Measurements from ENCODE around the gene TRPM8. TPM values are rescaled to one million over a fixed set of nuclear protein-coding genes. Genes with fewer than 3 reads are reported as not detected.

Gene TRPM8
- total RNA-seq, 3 donors from 2014 or later (not counting 1 experiment from before 2014, with no cell fraction given), result not detected

GRCh38 chr2:233999182-233999581 lies 82.0 kb downstream of the TRPM8 start:
- Mint-ChIP-seq H3K27ac (no peak overlapping the region), H3K4me1 (peaks cover 29 to 35% of the 10 kb centered on the region in 2 donors), H3K4me3 (no peak overlapping the region), H3K36me3 (no peaks in the 10 kb centered on the region), H3K9me3 (no peaks in the 10 kb centered on the region), H3K27me3 (ENCODE audit: low read depth in 2 of 2) (no peaks in the 10 kb centered on the region)
- no peaks in the 10 kb centered on the region for H3K9me3 ChIP-seq (ENCODE audit: control insufficient read depth, insufficient read depth, low read length)
- no peaks in the 10 kb centered on the region for H3K36me3 ChIP-seq (ENCODE audit: control insufficient read depth, insufficient read depth, low read length)
- peaks cover 59% of the 10 kb centered on the region for H3K4me1 ChIP-seq (ENCODE audit: control insufficient read depth, insufficient read depth, low read length)
- DNase-seq (no peak), ATAC-seq (no peak)
- H3K27me3 ChIP-seq (ENCODE audit: control insufficient read depth, insufficient read depth, low read length), result no peaks in the 10 kb centered on the region
- H3K4me3 ChIP-seq (ENCODE audit: low read length), result no peak overlapping the region
- TF ChIP-seq, protein P1, sequence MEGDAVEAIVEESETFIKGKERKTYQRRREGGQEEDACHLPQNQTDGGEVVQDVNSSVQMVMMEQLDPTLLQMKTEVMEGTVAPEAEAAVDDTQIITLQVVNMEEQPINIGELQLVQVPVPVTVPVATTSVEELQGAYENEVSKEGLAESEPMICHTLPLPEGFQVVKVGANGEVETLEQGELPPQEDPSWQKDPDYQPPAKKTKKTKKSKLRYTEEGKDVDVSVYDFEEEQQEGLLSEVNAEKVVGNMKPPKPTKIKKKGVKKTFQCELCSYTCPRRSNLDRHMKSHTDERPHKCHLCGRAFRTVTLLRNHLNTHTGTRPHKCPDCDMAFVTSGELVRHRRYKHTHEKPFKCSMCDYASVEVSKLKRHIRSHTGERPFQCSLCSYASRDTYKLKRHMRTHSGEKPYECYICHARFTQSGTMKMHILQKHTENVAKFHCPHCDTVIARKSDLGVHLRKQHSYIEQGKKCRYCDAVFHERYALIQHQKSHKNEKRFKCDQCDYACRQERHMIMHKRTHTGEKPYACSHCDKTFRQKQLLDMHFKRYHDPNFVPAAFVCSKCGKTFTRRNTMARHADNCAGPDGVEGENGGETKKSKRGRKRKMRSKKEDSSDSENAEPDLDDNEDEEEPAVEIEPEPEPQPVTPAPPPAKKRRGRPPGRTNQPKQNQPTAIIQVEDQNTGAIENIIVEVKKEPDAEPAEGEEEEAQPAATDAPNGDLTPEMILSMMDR (IDR thresholded peaks at IDR 0.05), result no peak
- peak overlapping the region; percentile 27 for H3K27ac ChIP-seq (ENCODE audit: low read length)
- 86% methylated on average over 10 of the region's 10 CpGs for WGBS (ENCODE audit: insufficient coverage)
- intact Hi-C loops (cut with micrococcal nuclease), result loop anchor here (10.0 kb wide), 1 partner anchor 426 kb away; no protein-coding TSS in a partner anchor

DNA sequence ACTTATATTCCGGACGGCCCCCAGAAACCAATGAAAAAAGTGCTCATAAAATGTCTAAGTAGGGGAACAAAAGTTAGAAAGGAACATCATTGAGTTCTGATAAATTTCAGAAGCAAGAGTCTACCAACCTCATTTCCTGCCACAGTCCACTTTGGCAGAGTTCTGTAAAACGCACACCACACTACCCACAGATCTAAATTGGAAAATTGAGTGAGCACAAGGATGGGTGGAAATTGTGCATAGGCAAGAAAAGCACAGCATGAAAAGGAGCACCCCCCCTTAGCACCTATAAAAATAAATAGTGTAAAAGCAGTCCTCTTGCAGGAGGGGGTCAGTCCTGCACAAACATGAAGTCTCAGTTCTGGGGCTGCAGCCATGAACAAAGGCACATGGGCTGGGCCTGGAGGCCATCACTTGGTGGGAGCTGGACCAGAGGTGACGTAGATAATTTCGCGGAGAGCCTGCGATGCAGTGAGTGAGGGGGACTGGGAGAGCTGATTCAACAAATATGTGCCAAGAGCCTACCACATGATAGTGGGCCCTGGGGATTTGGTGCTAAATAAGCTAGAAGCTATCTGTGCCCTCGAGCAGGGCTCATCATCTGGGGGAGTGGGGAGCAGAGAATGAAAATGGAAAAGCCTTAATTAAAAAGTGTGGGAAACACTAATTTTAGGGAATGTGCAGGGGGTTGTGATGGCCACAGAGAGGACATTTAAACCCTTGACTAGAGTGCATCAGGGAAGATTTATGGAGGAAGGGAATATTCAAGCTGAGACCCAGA lies 84.4 kb downstream of the TRPM8 start:
- peak; percentile 36 to 52 (median 36) for ATAC-seq
- H3K4me3 Mint-ChIP-seq, result peak overlapping the region; percentile 62
- no peaks in the 10 kb centered on the region for H3K9me3 Mint-ChIP-seq
- peaks cover 24 to 30% of the 10 kb centered on the region in 2 donors for H3K4me1 Mint-ChIP-seq
- H3K27me3 Mint-ChIP-seq (ENCODE audit: low read depth in 2 of 2), result peaks cover 0 to 5% of the 10 kb centered on the region in 2 donors
- TF ChIP-seq, protein P1 (IDR thresholded peaks at IDR 0.05), result no peak
- H3K36me3 Mint-ChIP-seq, result no peaks in the 10 kb centered on the region
- no peaks in the 10 kb centered on the region for H3K9me3 ChIP-seq (ENCODE audit: control insufficient read depth, insufficient read depth, low read length)
- H3K36me3 ChIP-seq (ENCODE audit: control insufficient read depth, insufficient read depth, low read length), result no peaks in the 10 kb centered on the region
- H3K4me1 ChIP-seq (ENCODE audit: control insufficient read depth, insufficient read depth, low read length), result peaks cover 52% of the 10 kb centered on the region
- 81% methylated on average over 5 of the region's 8 CpGs for WGBS (ENCODE audit: insufficient coverage)
- no peak overlapping the region for H3K4me3 ChIP-seq (ENCODE audit: low read length)
- peak overlapping the region; percentile 48 for H3K27ac ChIP-seq (ENCODE audit: low read length)
- peak overlapping the region; percentile 44 to 59 for H3K27ac Mint-ChIP-seq
- intact Hi-C loops (cut with micrococcal nuclease), result no loop called here
- peak in 1 of 2 donors; percentile 44 for DNase-seq
- no peaks in the 10 kb centered on the region for H3K27me3 ChIP-seq (ENCODE audit: control insufficient read depth, insufficient read depth, low read length)

GRCh38 chr2:234002281-234002680 lies 85.1 kb downstream of the TRPM8 start:
- Mint-ChIP-seq H3K27me3 (ENCODE audit: low read depth in 2 of 2) (peaks cover 0 to 10% of the 10 kb centered on the region in 2 donors), H3K36me3 (no peaks in the 10 kb centered on the region), H3K27ac (no peak overlapping the region), H3K9me3 (no peaks in the 10 kb centered on the region), H3K4me3 (no peak overlapping the region), H3K4me1 (peaks cover 24 to 29% of the 10 kb centered on the region in 2 donors)
- Histone ChIP-seq H3K4me1 (ENCODE audit: control insufficient read depth, insufficient read depth, low read length) (peaks cover 49% of the 10 kb centered on the region), H3K9me3 (ENCODE audit: control insufficient read depth, insufficient read depth, low read length) (no peaks in the 10 kb centered on the region), H3K27ac (ENCODE audit: low read length) (peak overlapping the region; percentile 33), H3K27me3 (ENCODE audit: control insufficient read depth, insufficient read depth, low read length) (no peaks in the 10 kb centered on the region), H3K4me3 (ENCODE audit: low read length) (no peak overlapping the region), H3K36me3 (ENCODE audit: control insufficient read depth, insufficient read depth, low read length) (no peaks in the 10 kb centered on the region)
- WGBS (ENCODE audit: insufficient coverage), result 95% methylated on average over 2 of the region's 4 CpGs
- DNase-seq (no peak), ATAC-seq (no peak)
- TF ChIP-seq, protein P1 (IDR thresholded peaks at IDR 0.05), result no peak
- intact Hi-C loops (cut with micrococcal nuclease), result no loop called here

All from natural killer cell (primary cell).